Left ventricle myocardium inferior (tissue), 1 donor: ENCODE data around the gene PAGE4. TPM values are rescaled to one million over a fixed set of nuclear protein-coding genes. Genes with fewer than 3 reads are reported as not detected.

Source experiments
- DNase-seq: peaks from one replicate; pipeline ENCODE4 v3.0.0-alpha.2; 2020
- H3K27ac ChIP-seq: fragments of 200-600 bp; replicated peaks from 2 replicates; pipeline ENCODE4 v1.8.0; 2021
- H3K27me3 ChIP-seq: fragments of 200-600 bp; 2 replicates; pipeline ENCODE4 v1.8.0; 2021; ENCODE audit warnings: low read depth
- H3K36me3 ChIP-seq: fragments of 200-600 bp; 2 replicates; pipeline ENCODE4 v1.8.0; 2021
- H3K4me1 ChIP-seq: fragments of 200-600 bp; 2 replicates; pipeline ENCODE4 v1.8.0; 2021
- H3K4me3 ChIP-seq: fragments of 200-600 bp; 2 replicates; pipeline ENCODE4 v1.8.0; 2021; ENCODE audit warnings: mild to moderate bottlenecking, moderate library complexity
- H3K9me3 ChIP-seq: fragments of 200-600 bp; replicated peaks from 2 replicates; pipeline ENCODE4 v1.8.0; 2021
- intact Hi-C: fragments of 100-400 bp; cut with micrococcal nuclease; formaldehyde crosslinking; loops from one replicate; pipeline ENCODE4 v1.11.0; 2022
- total RNA-seq: library from RNA; stranded (reverse); fragmentation: NEBNext Ultra II Directional; extraction: Animal tissue kit (Norgen Biotek cat#: 25700); gene quantifications from one replicate; pipeline ENCODE4 v1.2.1, GENCODE V29; 2021
- TF ChIP-seq, protein P1 (sequence below): fragments of 200-600 bp; IDR thresholded peaks from 2 replicates; pipeline ENCODE4 v1.8.0; 2021; ENCODE audit warnings: antibody characterized with exemption, mild to moderate bottlenecking, borderline replicate concordance
- donor health status: DM: no; HTN: yes; CAD: no; lungs with severe emphysema.

PAGE4 gene
- total RNA-seq, 1 donor from 2014 or later, result not detected

DNA sequence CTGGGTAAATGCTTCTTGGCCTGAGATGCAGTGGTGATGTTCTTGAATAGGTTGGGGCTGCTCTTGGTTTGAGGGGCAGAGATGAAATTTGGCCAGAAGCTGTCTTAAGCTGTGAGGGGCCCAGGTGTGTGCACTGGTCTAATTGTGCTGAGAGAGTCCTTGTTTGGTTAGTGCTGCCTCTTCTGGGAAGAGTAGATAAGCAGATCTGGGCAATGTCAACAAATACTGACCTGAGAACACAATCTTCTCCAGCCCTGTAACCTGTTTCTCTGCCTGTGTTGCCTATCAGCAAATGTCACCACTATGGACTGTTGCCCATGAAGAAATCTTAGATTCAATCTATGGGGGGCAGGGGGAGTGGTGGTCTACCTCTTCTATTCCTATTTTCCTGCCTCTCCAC lies 33.0 kb downstream of the PAGE4 start:
- DNase-seq, result no peak
- Histone ChIP-seq H3K9me3 (no peaks in the 10 kb centered on the region), H3K4me1 (no peaks in the 10 kb centered on the region), H3K36me3 (no peaks in the 10 kb centered on the region), H3K4me3 (no peak overlapping the region), H3K27me3 (no peaks in the 10 kb centered on the region), H3K27ac (no peak overlapping the region)
- intact Hi-C loops, result no loop called here
- TF ChIP-seq, protein P1, sequence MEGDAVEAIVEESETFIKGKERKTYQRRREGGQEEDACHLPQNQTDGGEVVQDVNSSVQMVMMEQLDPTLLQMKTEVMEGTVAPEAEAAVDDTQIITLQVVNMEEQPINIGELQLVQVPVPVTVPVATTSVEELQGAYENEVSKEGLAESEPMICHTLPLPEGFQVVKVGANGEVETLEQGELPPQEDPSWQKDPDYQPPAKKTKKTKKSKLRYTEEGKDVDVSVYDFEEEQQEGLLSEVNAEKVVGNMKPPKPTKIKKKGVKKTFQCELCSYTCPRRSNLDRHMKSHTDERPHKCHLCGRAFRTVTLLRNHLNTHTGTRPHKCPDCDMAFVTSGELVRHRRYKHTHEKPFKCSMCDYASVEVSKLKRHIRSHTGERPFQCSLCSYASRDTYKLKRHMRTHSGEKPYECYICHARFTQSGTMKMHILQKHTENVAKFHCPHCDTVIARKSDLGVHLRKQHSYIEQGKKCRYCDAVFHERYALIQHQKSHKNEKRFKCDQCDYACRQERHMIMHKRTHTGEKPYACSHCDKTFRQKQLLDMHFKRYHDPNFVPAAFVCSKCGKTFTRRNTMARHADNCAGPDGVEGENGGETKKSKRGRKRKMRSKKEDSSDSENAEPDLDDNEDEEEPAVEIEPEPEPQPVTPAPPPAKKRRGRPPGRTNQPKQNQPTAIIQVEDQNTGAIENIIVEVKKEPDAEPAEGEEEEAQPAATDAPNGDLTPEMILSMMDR, result no peak

DNA sequence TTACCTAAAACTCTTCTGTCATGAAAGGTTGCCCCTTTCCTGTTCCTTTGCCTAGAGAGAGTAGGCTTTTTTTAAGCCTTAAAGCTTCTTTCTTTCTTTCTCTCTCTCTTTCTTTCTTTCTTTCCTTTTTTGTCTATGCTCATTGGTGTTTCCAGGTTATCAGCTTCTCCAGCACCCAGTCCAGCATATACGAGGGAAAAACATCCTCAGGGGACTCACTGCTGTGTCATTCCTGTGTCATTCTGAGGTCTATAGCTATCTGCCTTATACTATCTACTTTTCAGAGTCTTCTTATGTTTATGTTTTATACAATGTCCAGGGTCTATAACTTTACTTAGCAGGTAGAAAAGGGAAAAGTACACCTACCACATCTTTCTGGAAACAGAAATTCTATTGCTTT lies 39.6 kb downstream of the PAGE4 start:
- intact Hi-C loops, result no loop called here
- peaks cover 11% of the 10 kb centered on the region for H3K27me3 ChIP-seq
- TF ChIP-seq, protein P1, result no peak
- no peaks in the 10 kb centered on the region for H3K9me3 ChIP-seq
- H3K4me3 ChIP-seq, result no peak overlapping the region
- no peaks in the 10 kb centered on the region for H3K36me3 ChIP-seq
- H3K27ac ChIP-seq, result no peak overlapping the region
- no peaks in the 10 kb centered on the region for H3K4me1 ChIP-seq
- no peak for DNase-seq

DNA sequence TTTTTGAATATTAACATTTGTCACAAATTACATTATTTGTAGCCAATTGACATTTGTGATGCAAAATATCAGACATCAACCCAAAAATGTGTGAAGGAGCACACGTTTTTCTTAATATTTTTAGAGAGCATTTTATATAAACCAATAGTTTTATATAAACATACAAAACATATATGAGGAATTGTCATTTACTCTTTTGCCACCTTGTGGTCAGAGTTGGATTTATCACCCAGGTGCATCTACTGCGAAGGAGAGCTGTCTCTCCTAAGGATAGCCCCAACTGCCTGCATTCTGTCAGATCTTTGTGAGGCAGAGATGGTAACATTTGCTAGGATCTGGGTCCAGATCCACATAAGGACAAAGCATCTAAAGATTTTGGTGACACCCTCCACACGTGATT lies 47.6 kb downstream of the PAGE4 start:
- H3K4me3 ChIP-seq, result no peak overlapping the region
- TF ChIP-seq, protein P1, result peak; percentile 57
- H3K4me1 ChIP-seq, result peaks cover 14% of the 10 kb centered on the region
- no peaks in the 10 kb centered on the region for H3K9me3 ChIP-seq
- intact Hi-C loops, result no loop called here
- H3K36me3 ChIP-seq, result no peaks in the 10 kb centered on the region
- H3K27ac ChIP-seq, result no peak overlapping the region
- no peak for DNase-seq
- no peaks in the 10 kb centered on the region for H3K27me3 ChIP-seq

DNA sequence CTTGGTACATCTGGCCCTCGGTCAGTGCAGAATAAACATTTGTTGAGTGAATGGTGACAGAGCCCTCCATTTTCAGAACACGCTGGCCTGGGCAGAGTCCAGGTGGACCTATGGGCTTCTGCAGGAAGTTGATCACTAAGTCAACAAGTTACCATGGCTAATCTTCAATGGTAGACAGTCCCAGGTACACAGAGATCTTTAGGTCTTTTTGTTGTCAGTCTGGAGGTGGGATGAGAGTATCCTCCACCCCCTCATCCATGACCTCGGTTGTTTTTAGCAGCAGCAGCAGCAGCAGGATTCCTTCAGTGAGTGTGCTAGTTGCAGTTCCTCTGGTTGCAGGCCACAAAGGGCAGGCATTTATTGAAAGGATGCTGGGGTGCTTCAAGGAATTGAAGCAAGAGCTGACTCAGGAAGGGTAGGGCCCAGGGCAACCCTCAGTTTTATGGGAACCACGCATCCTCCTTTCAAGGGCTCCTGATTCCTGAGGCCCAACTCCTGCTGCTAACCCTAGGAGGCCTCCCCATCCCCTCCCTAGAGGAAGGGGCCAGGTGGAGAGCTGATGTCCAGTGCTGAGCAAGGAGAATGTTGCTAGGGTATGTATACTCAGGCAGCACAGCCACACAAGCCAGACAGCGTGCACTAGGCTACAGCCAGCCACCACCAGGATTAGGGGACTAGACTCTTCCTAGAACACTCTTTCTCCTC lies 48.4 kb downstream of the PAGE4 start:
- no peak for DNase-seq
- Histone ChIP-seq H3K4me3 (peak overlapping the region; percentile 74), H3K36me3 (no peaks in the 10 kb centered on the region), H3K27ac (peak overlapping the region; percentile 88), H3K9me3 (no peaks in the 10 kb centered on the region), H3K4me1 (peaks cover 14% of the 10 kb centered on the region), H3K27me3 (no peaks in the 10 kb centered on the region)
- intact Hi-C loops, result no loop called here
- TF ChIP-seq, protein P1, result no peak

DNA sequence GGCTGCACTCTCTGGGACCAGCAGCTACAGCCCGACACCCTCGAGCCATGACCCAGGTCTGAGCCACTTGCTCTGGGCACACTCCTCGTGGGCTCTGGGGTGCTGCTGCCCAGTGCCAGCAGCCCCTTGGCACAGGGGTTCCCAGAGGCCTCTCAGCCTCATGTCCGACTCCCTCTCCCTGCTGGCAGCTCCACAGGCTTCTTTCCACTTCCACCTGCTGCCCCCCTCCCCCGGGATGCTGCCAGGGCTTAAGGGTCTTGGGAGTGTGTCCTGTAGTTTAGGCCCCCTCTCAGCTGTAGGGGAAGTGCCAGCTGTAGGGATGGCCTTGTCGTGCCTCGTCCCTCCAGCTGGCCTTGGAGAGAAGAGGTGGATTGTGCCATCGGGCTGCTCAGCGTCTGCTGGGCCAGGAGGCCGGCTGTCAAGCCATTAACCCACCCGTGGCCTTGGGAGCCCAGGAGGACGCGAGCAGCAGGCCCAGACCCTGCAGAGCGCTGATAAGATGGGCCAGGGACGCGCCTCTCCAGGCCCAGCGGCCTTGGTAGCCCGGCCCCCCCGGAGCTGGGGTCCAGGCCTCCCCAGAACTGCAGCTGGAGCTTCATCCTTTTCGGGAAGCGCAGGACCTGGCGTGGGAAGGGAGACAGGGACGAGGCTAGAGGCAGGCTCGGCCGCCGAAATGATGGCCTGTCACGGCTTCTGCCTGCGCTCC lies 49.2 kb downstream of the PAGE4 start:
- peak; percentile 13 for DNase-seq
- Histone ChIP-seq H3K9me3 (no peaks in the 10 kb centered on the region), H3K4me3 (peak overlapping the region; percentile 74), H3K4me1 (peaks cover 14% of the 10 kb centered on the region), H3K27ac (peak overlapping the region; percentile 88), H3K27me3 (no peaks in the 10 kb centered on the region), H3K36me3 (no peaks in the 10 kb centered on the region)
- TF ChIP-seq, protein P1, result no peak
- intact Hi-C loops, result no loop called here
